ENCODE data around the gene ELMO2.

ELMO2 gene

DNA sequence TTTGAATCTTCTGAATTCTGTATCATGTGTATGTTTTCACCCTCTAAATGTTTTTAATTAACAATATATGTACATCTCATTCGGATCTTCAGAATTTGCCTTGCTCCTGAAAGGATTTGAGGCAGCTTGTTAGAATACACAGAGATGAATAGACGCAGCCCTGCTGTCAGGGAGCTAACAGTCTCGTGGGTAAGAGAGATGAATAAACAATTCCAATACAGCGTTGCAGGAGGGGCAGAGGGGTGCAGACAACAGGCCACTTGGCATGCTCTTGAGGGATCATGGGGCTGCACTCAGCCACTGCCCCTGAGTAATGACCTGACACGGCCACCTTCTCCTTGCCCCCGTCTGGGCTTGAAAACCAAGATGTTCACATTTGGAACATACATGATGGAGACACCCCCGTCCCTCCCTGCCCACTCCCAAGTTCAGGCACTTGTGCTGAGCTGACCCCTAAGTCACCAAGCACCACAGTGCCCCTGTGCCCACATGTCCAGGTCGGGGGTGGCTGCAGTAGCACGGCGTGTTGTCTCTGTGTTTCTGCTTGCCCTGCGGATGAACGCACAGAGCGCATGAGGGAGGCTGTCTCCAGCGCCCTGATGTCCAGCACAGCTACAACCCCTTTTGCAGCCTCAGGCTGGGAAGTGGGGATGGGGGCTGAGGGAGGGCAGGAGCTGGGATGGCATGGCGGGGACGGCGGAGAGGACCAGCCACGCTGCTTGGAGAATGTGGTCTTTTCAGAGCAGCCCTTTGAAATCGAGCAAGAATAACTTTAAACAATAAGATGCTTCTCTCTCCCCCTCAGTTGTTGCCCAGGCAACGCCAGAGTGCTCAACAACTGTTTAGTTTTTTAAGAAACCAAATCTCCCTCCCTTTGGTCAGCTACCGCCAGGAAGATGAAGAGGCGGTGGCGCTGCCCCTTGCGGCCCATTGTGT, 65.1 kb downstream of the ELMO2 start:
- H3K27me3 ChIP-seq (ENCODE audit: insufficient read depth, low read length) = no peaks in the 10 kb centered on the region

DNA sequence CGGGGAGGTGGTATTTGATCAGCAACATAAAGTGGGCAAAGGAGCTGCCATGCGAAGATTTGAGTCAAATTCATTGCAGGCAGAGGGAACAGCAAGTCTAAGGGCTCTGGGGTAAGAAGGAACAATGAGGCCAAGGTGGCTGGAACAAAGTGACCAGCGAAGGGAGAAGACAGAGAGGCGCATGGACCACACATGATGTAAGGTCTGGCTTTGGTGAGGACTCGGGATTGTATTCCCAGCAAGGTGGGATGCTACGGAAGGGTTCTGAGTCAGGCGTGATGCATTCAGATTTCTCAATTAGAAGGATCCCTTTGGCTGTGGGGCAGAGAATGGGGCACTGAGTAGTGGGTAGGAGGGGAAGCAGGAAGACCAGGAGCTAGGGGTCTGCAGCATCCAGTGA, 67.4 kb downstream of the ELMO2 start:
- Histone ChIP-seq H3F3A (ENCODE audit: insufficient read depth, low read length) (no peaks in the 10 kb centered on the region), H4K20me1 (ENCODE audit: insufficient read depth, low read length) (no peaks in the 10 kb centered on the region), H3K79me2 (ENCODE audit: insufficient read depth, low read length) (no peaks in the 10 kb centered on the region), H3K4me1 (ENCODE audit: insufficient read depth, low read length, severe bottlenecking) (no peaks in the 10 kb centered on the region), H3K9me3 (ENCODE audit: low read length) (no peaks in the 10 kb centered on the region), H3K4me3 (ENCODE audit: low read depth, low read length, poor library complexity, severe bottlenecking) (no peak overlapping the region), H3K9me2 (ENCODE audit: low read depth, low read length) (no peaks in the 10 kb centered on the region), H3K4me2 (ENCODE audit: low read length) (no peak overlapping the region), H3K27ac (ENCODE audit: low read depth, low read length, poor library complexity, severe bottlenecking) (no peak overlapping the region), H3K9ac (ENCODE audit: low read length) (no peak overlapping the region), H3K27me3 (ENCODE audit: insufficient read depth, low read length) (no peaks in the 10 kb centered on the region), H3K36me3 (ENCODE audit: insufficient read depth, low read length) (no peaks in the 10 kb centered on the region), H2AFZ (ENCODE audit: low read length) (no peak overlapping the region)
- TF ChIP-seq, protein P1, sequence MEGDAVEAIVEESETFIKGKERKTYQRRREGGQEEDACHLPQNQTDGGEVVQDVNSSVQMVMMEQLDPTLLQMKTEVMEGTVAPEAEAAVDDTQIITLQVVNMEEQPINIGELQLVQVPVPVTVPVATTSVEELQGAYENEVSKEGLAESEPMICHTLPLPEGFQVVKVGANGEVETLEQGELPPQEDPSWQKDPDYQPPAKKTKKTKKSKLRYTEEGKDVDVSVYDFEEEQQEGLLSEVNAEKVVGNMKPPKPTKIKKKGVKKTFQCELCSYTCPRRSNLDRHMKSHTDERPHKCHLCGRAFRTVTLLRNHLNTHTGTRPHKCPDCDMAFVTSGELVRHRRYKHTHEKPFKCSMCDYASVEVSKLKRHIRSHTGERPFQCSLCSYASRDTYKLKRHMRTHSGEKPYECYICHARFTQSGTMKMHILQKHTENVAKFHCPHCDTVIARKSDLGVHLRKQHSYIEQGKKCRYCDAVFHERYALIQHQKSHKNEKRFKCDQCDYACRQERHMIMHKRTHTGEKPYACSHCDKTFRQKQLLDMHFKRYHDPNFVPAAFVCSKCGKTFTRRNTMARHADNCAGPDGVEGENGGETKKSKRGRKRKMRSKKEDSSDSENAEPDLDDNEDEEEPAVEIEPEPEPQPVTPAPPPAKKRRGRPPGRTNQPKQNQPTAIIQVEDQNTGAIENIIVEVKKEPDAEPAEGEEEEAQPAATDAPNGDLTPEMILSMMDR (IDR thresholded peaks at IDR 0.05; ENCODE audit: low read length) = no peak
- no peak for TF ChIP-seq EZH2 (IDR thresholded peaks at IDR 0.05; ENCODE audit: borderline replicate concordance, low read length)

More for the DNA sequence above, 65.1 kb downstream of the ELMO2 start:
- Histone ChIP-seq H4K20me1 (ENCODE audit: insufficient read depth, low read length) (no peaks in the 10 kb centered on the region), H3K4me3 (ENCODE audit: low read depth, low read length, poor library complexity, severe bottlenecking) (no peak overlapping the region), H3K9me2 (ENCODE audit: low read depth, low read length) (no peaks in the 10 kb centered on the region), H3K79me2 (ENCODE audit: insufficient read depth, low read length) (no peaks in the 10 kb centered on the region), H3K9me3 (ENCODE audit: low read length) (no peaks in the 10 kb centered on the region), H3K36me3 (ENCODE audit: insufficient read depth, low read length) (no peaks in the 10 kb centered on the region), H3K9ac (ENCODE audit: low read length) (no peak overlapping the region), H3K27ac (ENCODE audit: low read depth, low read length, poor library complexity, severe bottlenecking) (no peak overlapping the region), H3K4me1 (ENCODE audit: insufficient read depth, low read length, severe bottlenecking) (no peaks in the 10 kb centered on the region), H2AFZ (ENCODE audit: low read length) (no peak overlapping the region), H3F3A (ENCODE audit: insufficient read depth, low read length) (no peaks in the 10 kb centered on the region), H3K4me2 (ENCODE audit: low read length) (no peak overlapping the region)
- TF ChIP-seq, protein P1 (IDR thresholded peaks at IDR 0.05; ENCODE audit: low read length) = no peak
- TF ChIP-seq EZH2 (IDR thresholded peaks at IDR 0.05; ENCODE audit: borderline replicate concordance, low read length) = no peak

DNA sequence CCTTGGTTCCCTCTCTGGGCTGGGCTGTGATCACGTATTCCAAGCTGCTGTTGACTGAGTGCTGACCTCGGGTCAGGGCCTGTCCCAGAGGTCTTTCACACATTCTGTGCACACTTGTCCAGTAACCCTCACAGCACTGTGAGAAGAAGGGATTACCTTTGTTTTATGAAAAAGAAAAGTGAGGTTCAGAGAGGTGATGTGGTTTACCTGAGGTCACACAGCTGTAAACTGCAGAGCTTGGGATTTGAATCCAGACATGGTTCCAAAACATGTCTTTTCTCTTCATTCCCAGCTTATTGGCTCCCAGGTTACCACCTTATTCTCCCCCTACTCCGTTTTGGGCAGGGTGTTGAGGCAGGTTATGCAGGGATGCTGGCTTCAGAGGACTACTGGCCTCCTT, 69.7 kb downstream of the ELMO2 start:
- Histone ChIP-seq H3K27me3 (ENCODE audit: insufficient read depth, low read length) (no peaks in the 10 kb centered on the region), H3K36me3 (ENCODE audit: insufficient read depth, low read length) (no peaks in the 10 kb centered on the region), H3K4me2 (ENCODE audit: low read length) (no peak overlapping the region), H3K4me1 (ENCODE audit: insufficient read depth, low read length, severe bottlenecking) (no peaks in the 10 kb centered on the region), H3K4me3 (ENCODE audit: low read depth, low read length, poor library complexity, severe bottlenecking) (no peak overlapping the region), H3K9ac (ENCODE audit: low read length) (no peak overlapping the region), H2AFZ (ENCODE audit: low read length) (no peak overlapping the region), H4K20me1 (ENCODE audit: insufficient read depth, low read length) (no peaks in the 10 kb centered on the region), H3K9me2 (ENCODE audit: low read depth, low read length) (no peaks in the 10 kb centered on the region), H3F3A (ENCODE audit: insufficient read depth, low read length) (no peaks in the 10 kb centered on the region), H3K27ac (ENCODE audit: low read depth, low read length, poor library complexity, severe bottlenecking) (no peak overlapping the region), H3K9me3 (ENCODE audit: low read length) (no peaks in the 10 kb centered on the region), H3K79me2 (ENCODE audit: insufficient read depth, low read length) (no peaks in the 10 kb centered on the region)
- TF ChIP-seq EZH2 (IDR thresholded peaks at IDR 0.05; ENCODE audit: borderline replicate concordance, low read length) = no peak
- TF ChIP-seq, protein P1 (IDR thresholded peaks at IDR 0.05; ENCODE audit: low read length) = no peak
